Measurements from ENCODE around the gene CDH22.

CDH22 gene

DNA sequence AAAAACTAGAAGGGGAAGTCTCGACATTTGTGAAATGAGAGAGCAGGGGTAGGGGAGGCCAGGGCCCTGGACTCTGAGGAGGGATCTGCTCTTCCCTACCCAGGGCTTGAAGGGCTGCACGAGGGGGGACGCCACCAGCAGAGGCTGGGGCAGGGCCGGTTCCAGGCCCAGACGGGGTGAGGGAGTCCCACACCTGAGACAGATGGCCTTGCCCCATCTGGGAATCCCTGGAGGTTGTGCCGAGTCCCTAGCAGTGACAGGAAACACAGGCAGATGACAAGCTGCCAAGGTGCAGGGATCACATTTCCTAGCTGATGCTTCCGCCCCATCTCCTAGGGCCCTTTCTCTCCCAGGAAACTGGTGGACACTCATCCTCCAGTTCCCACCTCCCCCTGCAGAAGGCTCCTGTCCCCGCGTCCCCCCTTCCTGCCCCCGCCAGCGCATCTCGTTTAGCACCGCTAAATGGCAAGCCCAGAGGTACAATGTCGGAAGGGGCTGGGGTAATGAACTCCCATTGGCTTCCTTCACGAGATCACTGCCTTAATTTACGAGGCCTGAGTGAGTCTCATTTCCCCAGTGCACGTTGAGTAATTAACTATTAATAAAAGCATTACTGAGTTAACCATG is 35.2 kb upstream of the CDH22 start:
- H3K27me3 ChIP-seq (ENCODE audit: control insufficient read depth in 1 of 2, insufficient read depth in 2 of 2, low read length in 2 of 2) = peaks cover 14 to 39% of the 10 kb centered on the region in 2 donors
- H3K4me1 ChIP-seq (ENCODE audit: control insufficient read depth in 1 of 2, insufficient read depth in 2 of 2, low read length in 2 of 2) = peaks cover 0 to 8% of the 10 kb centered on the region in 2 donors
- peak overlapping the region; percentile 4 to 32 for H3K4me3 ChIP-seq (ENCODE audit: low read depth in 1 of 2, low read length in 2 of 2)
- no peaks in the 10 kb centered on the region for H3K36me3 ChIP-seq (ENCODE audit: control insufficient read depth in 1 of 2, insufficient read depth in 2 of 2, low read length in 2 of 2)
- no peak overlapping the region for H3K9ac ChIP-seq (ENCODE audit: low read depth in 1 of 2, low read length in 2 of 2)
- no peaks in the 10 kb centered on the region for H3K9me3 ChIP-seq (ENCODE audit: control insufficient read depth in 1 of 2, low read length in 2 of 2)
- H3K27ac ChIP-seq (ENCODE audit: low read depth, low read length) = no peak overlapping the region

GRCh38 chr20:46342451-46343347 is 34.4 kb upstream of the CDH22 start:
- H3K27me3 ChIP-seq (ENCODE audit: control insufficient read depth in 1 of 2, insufficient read depth in 2 of 2, low read length in 2 of 2) = peaks cover 18 to 39% of the 10 kb centered on the region in 2 donors

GRCh38 chr20:46342010-46342378 is 33.7 kb upstream of the CDH22 start:
- Histone ChIP-seq H3K4me1 (ENCODE audit: control insufficient read depth in 1 of 2, insufficient read depth in 2 of 2, low read length in 2 of 2) (peaks cover 0 to 6% of the 10 kb centered on the region in 2 donors), H3K27ac (ENCODE audit: low read depth, low read length) (no peak overlapping the region), H3K27me3 (ENCODE audit: control insufficient read depth in 1 of 2, insufficient read depth in 2 of 2, low read length in 2 of 2) (peaks cover 22 to 40% of the 10 kb centered on the region in 2 donors), H3K9me3 (ENCODE audit: control insufficient read depth in 1 of 2, low read length in 2 of 2) (no peaks in the 10 kb centered on the region), H3K9ac (ENCODE audit: low read depth in 1 of 2, low read length in 2 of 2) (no peak overlapping the region), H3K36me3 (ENCODE audit: control insufficient read depth in 1 of 2, insufficient read depth in 2 of 2, low read length in 2 of 2) (no peaks in the 10 kb centered on the region), H3K4me3 (ENCODE audit: low read depth in 1 of 2, low read length in 2 of 2) (no peak overlapping the region)

More at GRCh38 chr20:46342451-46343347, 34.4 kb upstream of the CDH22 start:
- no peak overlapping the region for H3K9ac ChIP-seq (ENCODE audit: low read depth in 1 of 2, low read length in 2 of 2)
- H3K4me1 ChIP-seq (ENCODE audit: control insufficient read depth in 1 of 2, insufficient read depth in 2 of 2, low read length in 2 of 2) = peaks cover 0 to 6% of the 10 kb centered on the region in 2 donors
- no peaks in the 10 kb centered on the region for H3K36me3 ChIP-seq (ENCODE audit: control insufficient read depth in 1 of 2, insufficient read depth in 2 of 2, low read length in 2 of 2)
- H3K4me3 ChIP-seq (ENCODE audit: low read depth in 1 of 2, low read length in 2 of 2) = peak overlapping the region; percentile 4 to 32
- H3K27ac ChIP-seq (ENCODE audit: low read depth, low read length) = no peak overlapping the region
- no peaks in the 10 kb centered on the region for H3K9me3 ChIP-seq (ENCODE audit: control insufficient read depth in 1 of 2, low read length in 2 of 2)

- peaks cover 22 to 41% of the 10 kb centered on the region in 2 donors for H3K27me3 ChIP-seq (ENCODE audit: control insufficient read depth in 1 of 2, insufficient read depth in 2 of 2, low read length in 2 of 2)
- H3K4me3 ChIP-seq (ENCODE audit: low read depth in 1 of 2, low read length in 2 of 2) = no peak overlapping the region
Observed at GRCh38 chr20:46341074-46342009, 33.0 kb upstream of the CDH22 start.

GRCh38 chr20:46339037-46339436 is 30.7 kb upstream of the CDH22 start:
- no peaks in the 10 kb centered on the region for H3K36me3 ChIP-seq (ENCODE audit: control insufficient read depth in 1 of 2, insufficient read depth in 2 of 2, low read length in 2 of 2)
- H3K9ac ChIP-seq (ENCODE audit: low read depth in 1 of 2, low read length in 2 of 2) = no peak overlapping the region
- no peak overlapping the region for H3K27ac ChIP-seq (ENCODE audit: low read depth, low read length)
- peaks cover 0 to 6% of the 10 kb centered on the region in 2 donors for H3K4me1 ChIP-seq (ENCODE audit: control insufficient read depth in 1 of 2, insufficient read depth in 2 of 2, low read length in 2 of 2)
- no peaks in the 10 kb centered on the region for H3K9me3 ChIP-seq (ENCODE audit: control insufficient read depth in 1 of 2, low read length in 2 of 2)
- peaks cover 32 to 38% of the 10 kb centered on the region in 2 donors for H3K27me3 ChIP-seq (ENCODE audit: control insufficient read depth in 1 of 2, insufficient read depth in 2 of 2, low read length in 2 of 2)
- H3K4me3 ChIP-seq (ENCODE audit: low read depth in 1 of 2, low read length in 2 of 2) = no peak overlapping the region

More at GRCh38 chr20:46341074-46342009, 33.0 kb upstream of the CDH22 start:
- no peaks in the 10 kb centered on the region for H3K9me3 ChIP-seq (ENCODE audit: control insufficient read depth in 1 of 2, low read length in 2 of 2)
- no peaks in the 10 kb centered on the region for H3K36me3 ChIP-seq (ENCODE audit: control insufficient read depth in 1 of 2, insufficient read depth in 2 of 2, low read length in 2 of 2)
- peaks cover 0 to 6% of the 10 kb centered on the region in 2 donors for H3K4me1 ChIP-seq (ENCODE audit: control insufficient read depth in 1 of 2, insufficient read depth in 2 of 2, low read length in 2 of 2)
- no peak overlapping the region for H3K9ac ChIP-seq (ENCODE audit: low read depth in 1 of 2, low read length in 2 of 2)
- no peak overlapping the region for H3K27ac ChIP-seq (ENCODE audit: low read depth, low read length)

- Histone ChIP-seq H3K36me3 (ENCODE audit: control insufficient read depth in 1 of 2, insufficient read depth in 2 of 2, low read length in 2 of 2) (no peaks in the 10 kb centered on the region), H3K9ac (ENCODE audit: low read depth in 1 of 2, low read length in 2 of 2) (no peak overlapping the region), H3K4me3 (ENCODE audit: low read depth in 1 of 2, low read length in 2 of 2) (no peak overlapping the region), H3K27ac (ENCODE audit: low read depth, low read length) (no peak overlapping the region), H3K27me3 (ENCODE audit: control insufficient read depth in 1 of 2, insufficient read depth in 2 of 2, low read length in 2 of 2) (peaks cover 23 to 32% of the 10 kb centered on the region in 2 donors), H3K4me1 (ENCODE audit: control insufficient read depth in 1 of 2, insufficient read depth in 2 of 2, low read length in 2 of 2) (no peaks in the 10 kb centered on the region), H3K9me3 (ENCODE audit: control insufficient read depth in 1 of 2, low read length in 2 of 2) (no peaks in the 10 kb centered on the region)
Observed at GRCh38 chr20:46336735-46337134, 28.4 kb upstream of the CDH22 start.

GRCh38 chr20:46334303-46334904 is 26.1 kb upstream of the CDH22 start:
- H3K27ac ChIP-seq (ENCODE audit: low read depth, low read length) = no peak overlapping the region
- no peaks in the 10 kb centered on the region for H3K4me1 ChIP-seq (ENCODE audit: control insufficient read depth in 1 of 2, insufficient read depth in 2 of 2, low read length in 2 of 2)
- no peak overlapping the region for H3K9ac ChIP-seq (ENCODE audit: low read depth in 1 of 2, low read length in 2 of 2)
- no peak overlapping the region for H3K4me3 ChIP-seq (ENCODE audit: low read depth in 1 of 2, low read length in 2 of 2)
- H3K27me3 ChIP-seq (ENCODE audit: control insufficient read depth in 1 of 2, insufficient read depth in 2 of 2, low read length in 2 of 2) = peaks cover 12 to 30% of the 10 kb centered on the region in 2 donors
- H3K9me3 ChIP-seq (ENCODE audit: control insufficient read depth in 1 of 2, low read length in 2 of 2) = no peaks in the 10 kb centered on the region
- no peaks in the 10 kb centered on the region for H3K36me3 ChIP-seq (ENCODE audit: control insufficient read depth in 1 of 2, insufficient read depth in 2 of 2, low read length in 2 of 2)

DNA sequence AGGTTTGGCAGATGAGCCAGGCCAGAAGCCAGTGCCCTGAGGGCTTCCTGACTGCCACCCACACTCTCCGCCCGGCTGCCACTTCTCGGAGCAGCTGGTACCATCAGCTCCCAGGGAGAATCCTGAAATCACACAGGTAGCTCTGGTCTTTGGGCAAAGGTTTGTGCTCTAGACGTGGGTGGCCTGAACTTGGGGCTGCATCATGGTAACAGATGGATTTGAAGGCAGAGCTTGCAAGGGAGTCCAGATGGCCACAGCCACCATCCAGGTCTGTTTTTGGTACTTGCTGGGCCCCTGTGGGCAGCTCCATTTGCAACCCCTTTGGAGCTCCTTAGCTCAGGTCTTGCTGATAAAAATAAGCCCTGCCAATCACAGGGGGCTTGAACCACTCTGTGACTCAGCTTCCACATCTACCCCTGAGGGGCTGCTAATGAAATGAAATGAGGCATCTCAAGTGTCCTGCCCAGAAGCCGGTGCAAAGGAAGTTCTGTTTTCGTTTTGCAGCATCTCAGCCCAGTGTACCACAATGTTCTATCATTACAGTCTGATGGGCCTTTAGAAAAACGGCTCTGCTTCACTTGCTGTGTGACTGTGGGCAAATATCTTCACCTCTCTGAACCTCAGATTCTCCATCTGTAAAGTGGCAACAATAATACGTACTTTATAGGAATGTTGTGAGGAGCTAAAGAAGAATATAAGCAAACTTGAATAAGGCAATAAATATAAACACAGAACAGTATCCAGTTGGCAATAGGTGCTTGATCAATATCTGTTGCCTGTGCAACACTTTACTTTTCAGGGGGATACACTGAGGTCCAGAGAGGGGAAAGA is 25.1 kb upstream of the CDH22 start:
- H3K36me3 ChIP-seq (ENCODE audit: control insufficient read depth in 1 of 2, insufficient read depth in 2 of 2, low read length in 2 of 2) = no peaks in the 10 kb centered on the region
- H3K27ac ChIP-seq (ENCODE audit: low read depth, low read length) = no peak overlapping the region
- H3K9me3 ChIP-seq (ENCODE audit: control insufficient read depth in 1 of 2, low read length in 2 of 2) = no peaks in the 10 kb centered on the region
- no peaks in the 10 kb centered on the region for H3K4me1 ChIP-seq (ENCODE audit: control insufficient read depth in 1 of 2, insufficient read depth in 2 of 2, low read length in 2 of 2)
- peaks cover 2 to 25% of the 10 kb centered on the region in 2 donors for H3K27me3 ChIP-seq (ENCODE audit: control insufficient read depth in 1 of 2, insufficient read depth in 2 of 2, low read length in 2 of 2)
- no peak overlapping the region for H3K9ac ChIP-seq (ENCODE audit: low read depth in 1 of 2, low read length in 2 of 2)
- no peak overlapping the region for H3K4me3 ChIP-seq (ENCODE audit: low read depth in 1 of 2, low read length in 2 of 2)
